Measurements from ENCODE around the gene TNS4.
A peak's percentile ranks its signal among the peaks of the same experiment; 100 is the strongest.

The TNS4 gene

DNA sequence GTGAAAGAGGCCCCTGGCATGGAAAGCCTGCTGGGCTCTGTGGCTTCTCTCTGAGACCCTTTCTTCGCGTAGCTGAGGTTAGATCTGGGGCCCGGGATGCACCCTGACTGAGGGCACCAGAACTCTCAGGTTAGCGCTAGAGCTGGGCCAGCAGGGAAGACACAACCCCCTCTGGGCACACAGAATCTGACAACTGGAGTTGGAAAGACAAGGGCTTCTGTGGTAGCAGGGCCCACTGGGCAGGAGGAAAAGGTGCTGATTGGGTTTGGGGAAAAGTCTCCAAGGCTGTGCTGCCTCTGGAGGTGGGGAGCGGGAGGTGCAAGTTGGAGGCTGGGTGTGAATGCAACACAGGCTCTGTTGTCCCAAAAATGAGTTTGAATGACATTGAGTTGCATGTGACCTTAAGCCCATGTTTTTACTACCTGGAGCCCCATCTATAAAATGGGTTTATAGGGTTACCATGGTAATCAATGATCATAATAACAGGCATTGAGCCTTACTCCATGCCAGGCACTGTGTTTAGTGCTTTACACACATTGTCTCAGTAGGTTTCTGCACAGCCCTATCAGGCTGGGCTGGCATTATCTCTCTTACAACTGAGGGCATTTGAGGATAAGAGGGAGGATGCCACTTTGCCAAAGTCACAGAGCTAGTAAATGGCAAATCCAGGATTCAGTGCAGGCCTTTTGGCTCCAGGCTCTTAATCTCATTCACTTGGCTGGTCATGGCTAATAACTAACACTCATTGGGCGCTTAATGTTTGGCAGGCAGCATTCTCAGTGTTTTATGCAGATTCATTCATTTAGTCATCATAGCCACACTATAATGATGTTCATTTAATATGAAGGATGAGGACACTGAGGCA is 67.6 kb downstream of the TNS4 start:
- ChIA-PET CTCF (interaction anchor here (0.6 to 1.6 kb wide), 5 partner anchors 10 to 21 kb away, joined by 3 to 4 read pairs (median 3); no protein-coding TSS in a partner anchor), POLR2A (interaction anchor here (1.9 kb wide), 1 partner anchor 16 kb away, joined by 5 read pairs; the partner anchor contains the start of gene TOP2A)
- TF ChIP-seq FOXK2 (IDR thresholded peaks at IDR 0.05), result no peak
- TF ChIP-seq L3MBTL2 (conservative IDR thresholded peaks at IDR 0.05), result no peak
- no peak for TF ChIP-seq NFRKB (IDR thresholded peaks at IDR 0.05)
- no peak for TF ChIP-seq FOXM1 (IDR thresholded peaks at IDR 0.05; ENCODE audit: borderline replicate concordance)
- TF ChIP-seq ELF4 (IDR thresholded peaks at IDR 0.05), result no peak
- no peak for TF ChIP-seq CTBP1 (IDR thresholded peaks at IDR 0.05; ENCODE audit: borderline replicate concordance)
- no peak for TF ChIP-seq SUZ12 (IDR thresholded peaks at IDR 0.05)
- DNase-seq (ENCODE audit: extremely low spot score), result peak; percentile 39

DNA sequence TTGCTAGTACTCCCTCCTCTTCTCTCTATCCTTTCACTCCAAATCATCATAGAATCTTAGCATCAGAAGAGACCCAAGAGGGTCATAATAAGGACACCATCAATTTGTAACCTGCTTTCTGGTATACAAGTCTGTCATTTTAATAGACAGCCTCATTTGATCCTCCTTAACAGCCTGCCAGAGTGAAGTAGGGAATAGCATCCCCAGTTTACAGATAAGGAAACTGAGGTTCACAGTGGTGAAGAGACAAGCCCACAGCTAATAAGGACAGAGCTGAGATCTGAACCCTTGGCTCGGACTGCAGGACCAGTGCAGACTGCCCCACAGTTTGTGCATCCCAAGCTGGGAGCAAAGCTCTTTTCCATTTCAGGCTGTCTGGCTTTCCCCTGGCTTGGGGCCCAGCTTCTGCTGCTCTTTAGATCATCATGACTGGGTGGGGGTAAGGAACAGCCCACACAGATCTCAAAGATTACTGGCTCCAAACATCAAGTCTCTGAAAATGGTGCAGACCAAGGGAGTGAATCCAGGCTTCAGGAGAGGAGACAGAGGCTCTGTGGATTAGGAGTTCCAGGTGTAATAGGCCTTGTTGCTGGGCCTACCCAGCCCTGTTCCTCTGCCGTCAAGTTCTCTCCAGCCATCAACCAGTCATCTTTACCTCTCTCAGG is 68.4 kb downstream of the TNS4 start:
- TF ChIP-seq CTBP1 (IDR thresholded peaks at IDR 0.05; ENCODE audit: borderline replicate concordance), result no peak
- TF ChIP-seq FOXA1 (IDR thresholded peaks at IDR 0.05), result no peak
- TF ChIP-seq BHLHE40 (IDR thresholded peaks at IDR 0.05; ENCODE audit: borderline replicate concordance), result no peak
- TF ChIP-seq, protein P1, sequence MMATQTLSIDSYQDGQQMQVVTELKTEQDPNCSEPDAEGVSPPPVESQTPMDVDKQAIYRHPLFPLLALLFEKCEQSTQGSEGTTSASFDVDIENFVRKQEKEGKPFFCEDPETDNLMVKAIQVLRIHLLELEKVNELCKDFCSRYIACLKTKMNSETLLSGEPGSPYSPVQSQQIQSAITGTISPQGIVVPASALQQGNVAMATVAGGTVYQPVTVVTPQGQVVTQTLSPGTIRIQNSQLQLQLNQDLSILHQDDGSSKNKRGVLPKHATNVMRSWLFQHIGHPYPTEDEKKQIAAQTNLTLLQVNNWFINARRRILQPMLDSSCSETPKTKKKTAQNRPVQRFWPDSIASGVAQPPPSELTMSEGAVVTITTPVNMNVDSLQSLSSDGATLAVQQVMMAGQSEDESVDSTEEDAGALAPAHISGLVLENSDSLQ (IDR thresholded peaks at IDR 0.05), result no peak
- no peak for TF ChIP-seq LEF1 (IDR thresholded peaks at IDR 0.05; ENCODE audit: borderline replicate concordance)
- no peak for TF ChIP-seq SUZ12 (IDR thresholded peaks at IDR 0.05)
- no peak for TF ChIP-seq ZNF384 (IDR thresholded peaks at IDR 0.05)
- TF ChIP-seq TARDBP (IDR thresholded peaks at IDR 0.05), result no peak
- no peak for TF ChIP-seq L3MBTL2 (conservative IDR thresholded peaks at IDR 0.05)
- TF ChIP-seq ELF4 (IDR thresholded peaks at IDR 0.05), result no peak
- TF ChIP-seq HDGF (IDR thresholded peaks at IDR 0.05; ENCODE audit: borderline replicate concordance), result no peak
- TF ChIP-seq ARNT (IDR thresholded peaks at IDR 0.05), result no peak
- no peak for TF ChIP-seq FOXK2 (IDR thresholded peaks at IDR 0.05)
- no peak for TF ChIP-seq FOXM1 (IDR thresholded peaks at IDR 0.05; ENCODE audit: borderline replicate concordance)
- ChIA-PET CTCF (interaction anchor here (0.6 to 1.6 kb wide), 6 partner anchors 10 to 132 kb away, joined by 3 to 4 read pairs (median 3); no protein-coding TSS in a partner anchor), POLR2A (interaction anchor here (1.9 kb wide), 1 partner anchor 15 kb away, joined by 5 read pairs; the partner anchor contains the start of gene TOP2A)
- DNase-seq (ENCODE audit: extremely low spot score), result no peak

DNA sequence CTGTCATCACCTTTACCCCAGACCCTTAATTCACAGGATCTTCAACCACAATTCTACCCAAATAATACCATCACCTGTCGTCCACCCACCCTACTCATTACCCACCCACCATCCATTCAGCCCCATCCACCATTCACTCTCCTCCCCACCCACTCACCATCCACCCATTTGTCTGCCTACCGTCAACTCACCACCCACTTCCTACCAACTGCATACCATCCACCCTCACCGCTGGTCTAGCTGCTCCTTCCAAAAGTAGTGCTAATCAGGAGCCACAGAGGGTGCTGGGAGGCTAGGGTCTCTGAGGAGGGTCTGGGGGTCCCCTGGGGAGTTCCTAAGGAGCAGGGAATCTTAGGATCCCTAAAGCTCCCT is 70.2 kb downstream of the TNS4 start:
- TF ChIP-seq LEF1 (IDR thresholded peaks at IDR 0.05; ENCODE audit: borderline replicate concordance) (no peak), CTBP1 (IDR thresholded peaks at IDR 0.05; ENCODE audit: borderline replicate concordance) (no peak), L3MBTL2 (conservative IDR thresholded peaks at IDR 0.05) (no peak), ARNT (IDR thresholded peaks at IDR 0.05) (no peak), TARDBP (IDR thresholded peaks at IDR 0.05) (no peak), HDGF (IDR thresholded peaks at IDR 0.05; ENCODE audit: borderline replicate concordance) (no peak), ZNF384 (IDR thresholded peaks at IDR 0.05) (no peak), SUZ12 (IDR thresholded peaks at IDR 0.05) (no peak), ELF4 (IDR thresholded peaks at IDR 0.05) (no peak), SP1 (IDR thresholded peaks at IDR 0.05) (no peak), BHLHE40 (IDR thresholded peaks at IDR 0.05; ENCODE audit: borderline replicate concordance) (no peak), NFRKB (IDR thresholded peaks at IDR 0.05) (no peak)
- TF ChIP-seq, protein P1 (IDR thresholded peaks at IDR 0.05), result no peak
- CTCF ChIA-PET, result interaction anchor here (0.7 to 1.4 kb wide), 2 partner anchors 14 to 45 kb away, joined by 4 to 6 read pairs; partner anchors contain the start of gene TOP2A
- POLR2A ChIA-PET, result interaction anchor here (1.1 to 1.5 kb wide), 2 partner anchors 13 to 118 kb away, joined by 3 read pairs; partner anchors contain the start of gene TOP2A

DNA sequence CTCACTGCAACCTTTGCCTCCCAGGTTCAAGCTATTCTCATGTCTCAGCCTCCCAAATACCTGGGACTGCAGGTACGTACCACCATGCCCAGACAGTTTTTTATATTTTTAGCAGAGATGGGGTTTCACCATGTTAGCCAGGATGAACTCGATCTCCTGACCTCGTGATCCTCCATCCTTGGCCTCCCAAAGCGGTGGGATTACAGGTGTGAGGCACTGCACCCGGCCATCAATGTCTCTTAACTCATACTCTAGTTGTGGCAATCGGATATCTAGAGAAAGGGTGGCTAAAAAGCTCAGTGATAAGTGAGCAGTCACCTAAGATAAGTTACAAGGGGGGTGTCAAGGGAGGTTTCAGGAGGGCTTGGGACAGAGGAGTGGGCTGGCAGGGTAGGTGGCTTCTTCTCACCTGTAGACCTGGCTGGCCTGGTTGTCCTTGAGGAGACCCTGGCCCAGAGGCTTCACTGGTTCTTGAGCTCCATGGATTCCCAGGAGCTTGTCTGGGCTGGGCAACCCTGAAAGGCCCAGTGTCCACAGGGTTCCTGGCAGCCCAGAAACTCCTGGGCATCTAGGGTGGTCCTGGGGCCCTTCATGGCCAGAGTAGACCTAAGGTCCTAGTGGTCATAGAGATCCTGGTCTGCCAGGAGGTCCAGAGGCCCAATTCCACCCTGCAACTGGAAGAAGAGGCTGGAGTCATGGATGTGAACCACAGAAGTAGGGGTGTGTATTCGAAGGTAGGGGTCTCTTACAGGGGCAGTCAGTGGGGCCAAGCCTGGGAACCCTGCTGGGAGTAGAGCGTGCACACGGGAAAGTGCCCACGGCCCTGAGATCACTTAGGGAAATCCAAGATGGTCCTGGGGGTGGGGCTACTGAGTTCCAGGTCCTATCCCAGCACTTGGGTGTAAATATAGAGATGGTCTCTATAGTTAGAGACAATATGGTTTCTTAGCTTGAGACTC is 70.9 kb downstream of the TNS4 start:
- ChIA-PET POLR2A (interaction anchor here (1.0 to 1.5 kb wide), 3 partner anchors 13 to 118 kb away, joined by 3 read pairs; partner anchors contain the start of gene TOP2A), CTCF (interaction anchor here (0.7 to 1.4 kb wide), 2 partner anchors 13 to 46 kb away, joined by 4 to 6 read pairs; partner anchors contain the start of gene TOP2A)
- TF ChIP-seq ARNT (IDR thresholded peaks at IDR 0.05) (no peak), L3MBTL2 (conservative IDR thresholded peaks at IDR 0.05) (no peak), NFRKB (IDR thresholded peaks at IDR 0.05) (no peak), LEF1 (IDR thresholded peaks at IDR 0.05; ENCODE audit: borderline replicate concordance) (no peak), FOXK2 (IDR thresholded peaks at IDR 0.05) (no peak), FOXM1 (IDR thresholded peaks at IDR 0.05; ENCODE audit: borderline replicate concordance) (no peak), SUZ12 (IDR thresholded peaks at IDR 0.05) (no peak), ELF4 (IDR thresholded peaks at IDR 0.05) (no peak), SP1 (IDR thresholded peaks at IDR 0.05) (no peak), TARDBP (IDR thresholded peaks at IDR 0.05) (no peak), CTBP1 (IDR thresholded peaks at IDR 0.05; ENCODE audit: borderline replicate concordance) (no peak), ZNF384 (IDR thresholded peaks at IDR 0.05) (no peak), HDGF (IDR thresholded peaks at IDR 0.05; ENCODE audit: borderline replicate concordance) (no peak)
- DNase-seq (ENCODE audit: extremely low spot score), result no peak

More for the DNA sequence above, 70.2 kb downstream of the TNS4 start:
- DNase-seq (ENCODE audit: extremely low spot score), result no peak

DNA sequence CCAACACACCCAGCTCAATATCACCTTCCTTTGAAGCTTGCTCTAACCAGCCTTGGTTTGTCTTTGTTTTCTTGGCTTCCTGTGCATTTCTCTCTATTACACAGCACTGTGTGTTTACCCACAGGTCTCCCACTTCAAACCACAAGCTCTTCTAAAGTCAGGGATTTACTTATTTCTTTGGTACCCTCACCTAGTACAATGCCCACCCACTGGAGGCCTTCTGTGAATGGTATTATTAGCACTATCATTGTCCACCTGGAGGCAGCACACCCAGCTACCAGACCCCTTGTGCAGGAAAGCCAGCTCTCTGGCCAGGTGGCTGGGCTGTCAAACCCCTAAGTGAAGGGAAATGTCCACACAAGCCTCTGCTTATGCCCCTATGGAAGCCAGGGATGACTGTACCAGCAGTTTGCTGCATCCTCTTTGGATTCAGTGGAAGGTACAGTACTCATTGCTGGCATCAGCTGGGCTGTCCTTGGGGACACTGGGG is 74.4 kb downstream of the TNS4 start:
- TF ChIP-seq NFRKB (IDR thresholded peaks at IDR 0.05) (no peak), BHLHE40 (IDR thresholded peaks at IDR 0.05; ENCODE audit: borderline replicate concordance) (no peak), HDGF (IDR thresholded peaks at IDR 0.05; ENCODE audit: borderline replicate concordance) (no peak), ELF4 (IDR thresholded peaks at IDR 0.05) (no peak), FOXK2 (IDR thresholded peaks at IDR 0.05) (no peak), ZNF384 (IDR thresholded peaks at IDR 0.05) (no peak), LEF1 (IDR thresholded peaks at IDR 0.05; ENCODE audit: borderline replicate concordance) (no peak), L3MBTL2 (conservative IDR thresholded peaks at IDR 0.05) (no peak), TARDBP (IDR thresholded peaks at IDR 0.05) (no peak), FOXA1 (IDR thresholded peaks at IDR 0.05) (no peak), ARNT (IDR thresholded peaks at IDR 0.05) (no peak), SUZ12 (IDR thresholded peaks at IDR 0.05) (no peak), SP1 (IDR thresholded peaks at IDR 0.05) (no peak), CTBP1 (IDR thresholded peaks at IDR 0.05; ENCODE audit: borderline replicate concordance) (no peak)
- TF ChIP-seq, protein P1 (IDR thresholded peaks at IDR 0.05), result no peak
- DNase-seq (ENCODE audit: extremely low spot score), result no peak
- ChIA-PET CTCF (interaction anchor here (0.6 to 1.2 kb wide), 3 partner anchors 10 to 133 kb away, joined by 3 to 4 read pairs (median 3); partner anchors contain the start of gene TOP2A), POLR2A (interaction anchor here (2.9 kb wide), 1 partner anchor 10 kb away, joined by 21 read pairs; the partner anchor contains the start of gene TOP2A)
